ENCODE measurements around the gene OR5K3.
"Not testable (repeated sequence)": the region's sequence is repeated elsewhere in the genome, so short reads cannot be mapped to it uniquely, and the experiment has no call there.

The OR5K3 gene, protein sequence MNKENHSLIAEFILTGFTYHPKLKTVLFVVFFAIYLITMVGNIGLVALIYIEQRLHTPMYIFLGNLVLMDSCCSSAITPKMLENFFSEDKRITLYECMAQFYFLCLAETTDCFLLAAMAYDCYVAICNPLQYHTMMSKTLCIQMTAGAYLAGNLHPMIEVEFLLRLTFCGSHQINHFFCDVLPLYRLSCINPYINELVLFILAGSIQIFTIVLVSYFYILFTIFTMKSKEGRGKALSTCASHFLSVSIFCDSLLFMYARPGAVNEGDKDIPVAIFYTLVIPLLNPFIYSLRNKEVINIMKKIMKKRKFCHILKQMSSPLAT

DNA sequence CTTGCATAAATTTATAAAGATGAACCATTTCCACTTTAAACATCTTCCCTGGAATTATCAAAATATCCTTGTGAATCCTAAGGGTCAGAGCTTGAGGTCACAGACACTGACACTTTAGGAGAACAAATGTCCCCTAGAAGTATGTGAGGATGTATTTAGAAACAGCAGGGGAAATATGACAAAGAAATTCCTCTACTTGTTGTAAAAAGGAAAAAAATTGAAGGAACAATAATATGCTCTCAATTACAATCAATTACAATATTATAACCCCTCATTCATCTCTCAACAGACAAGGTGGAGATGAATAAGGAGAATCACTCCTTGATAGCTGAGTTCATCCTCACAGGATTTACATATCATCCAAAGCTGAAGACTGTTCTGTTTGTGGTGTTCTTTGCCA lies at the start of gene OR5K3:
OR5K3 (plus strand) TSS at position 301 of the 400 bp plus-strand sequence; CDS start at position 301, 0 bp downstream.
- no peak for DNase-seq (ENCODE audit: low read depth)

DNA sequence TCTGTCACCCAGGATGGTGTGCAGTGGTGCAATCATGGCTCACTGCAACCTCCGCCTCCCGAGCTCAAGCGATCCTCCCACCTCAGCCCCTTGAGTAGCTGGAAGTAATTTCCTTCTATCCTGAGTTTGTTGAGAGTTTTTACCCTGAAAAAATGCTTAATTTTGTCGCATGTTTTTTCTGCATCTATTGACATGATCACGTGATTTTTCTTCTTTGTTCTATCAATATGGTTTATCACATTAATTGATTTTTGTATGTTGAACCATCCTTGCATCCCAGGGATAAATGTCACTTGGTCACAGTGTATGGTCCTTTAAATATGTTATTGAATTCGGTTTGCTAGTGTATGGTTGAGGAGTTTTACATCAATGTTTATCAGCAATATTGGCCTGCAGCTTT lies 48.7 kb upstream of the OR5K3 start:
- no peak for DNase-seq (ENCODE audit: low read depth)

DNA sequence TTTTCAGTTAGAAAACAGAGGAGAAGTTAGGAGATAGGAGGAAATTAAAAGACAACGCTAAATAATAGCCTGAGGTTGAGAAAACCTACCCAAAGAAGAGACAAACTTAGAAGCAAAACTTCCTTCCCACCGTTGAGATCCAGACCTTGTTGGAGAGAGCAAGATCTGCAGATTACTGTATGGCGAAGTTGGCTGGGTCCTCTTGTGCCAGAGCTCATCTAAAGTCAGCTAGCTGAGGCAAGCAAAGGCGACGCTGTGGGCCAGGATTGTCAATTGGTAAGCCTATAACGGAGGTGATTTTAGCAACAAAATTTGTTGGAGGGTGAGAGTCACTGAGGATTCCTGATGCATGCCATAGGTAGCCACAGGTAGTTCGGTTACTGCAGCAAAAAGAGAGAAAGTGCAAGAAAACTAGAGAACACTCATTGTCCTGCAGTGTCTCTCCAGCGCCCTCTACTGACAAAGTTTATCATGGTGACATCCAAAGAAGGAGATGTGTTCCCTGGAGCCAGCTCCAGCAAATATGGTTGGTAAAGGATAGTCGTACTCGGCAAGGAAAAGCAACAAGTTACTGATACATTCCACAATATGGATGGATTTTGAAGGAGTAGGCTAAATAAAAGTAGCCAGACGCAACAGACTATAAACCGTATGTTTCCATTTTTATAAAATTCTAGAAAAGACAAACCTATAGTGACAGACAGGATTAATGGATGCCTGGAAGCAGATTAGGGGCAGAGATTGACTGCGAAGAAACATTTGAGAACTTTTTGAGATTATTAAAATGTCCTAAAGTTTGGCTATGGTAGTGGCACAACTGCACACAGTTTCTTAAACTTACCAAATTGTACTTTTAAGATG lies 46.6 kb upstream of the OR5K3 start:
- DNase-seq (ENCODE audit: low read depth): no peak

DNA sequence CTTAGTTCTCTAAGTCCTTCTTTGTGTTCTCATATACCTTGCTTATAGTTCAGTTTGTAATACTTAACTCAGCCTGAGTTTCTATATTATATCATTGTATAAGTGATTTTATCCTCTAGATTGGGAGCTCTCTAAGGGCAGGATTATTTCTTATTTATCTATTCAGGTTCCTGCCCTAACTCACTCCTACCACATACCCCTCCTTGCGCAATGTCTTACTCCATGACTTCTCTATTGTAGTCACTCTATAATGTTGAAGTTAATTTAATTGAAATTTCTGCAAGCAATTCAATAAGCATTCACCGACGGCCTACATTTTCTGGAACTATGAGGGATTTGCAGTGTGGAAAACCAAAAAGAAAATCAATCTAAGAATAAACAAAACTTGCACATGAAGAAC lies 40.4 kb upstream of the OR5K3 start:
- no peak for DNase-seq (ENCODE audit: low read depth)

DNA sequence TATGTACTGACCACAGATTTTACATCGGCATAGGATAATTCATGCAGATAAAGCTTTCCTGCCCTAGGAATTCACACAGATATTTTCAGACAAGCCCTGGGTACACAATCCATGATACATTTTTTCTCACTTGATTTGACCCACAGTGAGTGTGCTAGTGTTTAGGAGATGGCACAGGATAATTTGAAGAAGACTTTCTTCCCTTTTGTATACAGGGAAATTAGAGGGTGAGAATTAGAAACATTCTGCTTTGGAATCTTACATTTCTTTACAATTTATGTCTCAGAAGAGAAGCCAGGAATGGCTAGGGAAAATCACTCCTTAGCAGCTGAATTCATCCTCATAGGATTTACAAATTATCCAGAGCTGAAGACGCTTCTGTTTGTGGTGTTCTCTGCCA lies 36.9 kb upstream of the OR5K3 start, which contains the start of gene OR5K4:
OR5K4 (plus strand) TSS at position 301 of the 400 bp plus-strand sequence; CDS start at position 301, 0 bp downstream.
- no peak for DNase-seq (ENCODE audit: low read depth)

DNA sequence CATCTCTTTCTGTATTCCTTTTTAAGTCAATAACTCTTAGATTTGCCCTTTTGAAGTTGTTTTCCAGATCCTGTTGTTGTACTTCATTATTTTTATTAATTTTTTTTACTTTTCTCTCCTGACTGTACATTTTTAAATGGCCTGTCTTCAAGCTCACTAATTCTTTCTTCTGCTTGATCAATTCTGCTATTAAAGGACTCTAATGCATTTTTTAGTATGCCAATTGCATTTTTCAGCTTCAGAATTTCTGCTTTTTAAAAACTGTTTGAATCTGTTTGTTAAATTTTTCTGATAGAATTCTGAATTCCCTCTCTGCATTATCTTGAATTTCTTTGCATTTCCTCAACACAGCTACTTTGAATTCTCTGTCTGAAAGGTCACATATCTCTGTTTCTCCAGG lies 31.2 kb upstream of the OR5K3 start:
- no peak for DNase-seq (ENCODE audit: low read depth)

DNA sequence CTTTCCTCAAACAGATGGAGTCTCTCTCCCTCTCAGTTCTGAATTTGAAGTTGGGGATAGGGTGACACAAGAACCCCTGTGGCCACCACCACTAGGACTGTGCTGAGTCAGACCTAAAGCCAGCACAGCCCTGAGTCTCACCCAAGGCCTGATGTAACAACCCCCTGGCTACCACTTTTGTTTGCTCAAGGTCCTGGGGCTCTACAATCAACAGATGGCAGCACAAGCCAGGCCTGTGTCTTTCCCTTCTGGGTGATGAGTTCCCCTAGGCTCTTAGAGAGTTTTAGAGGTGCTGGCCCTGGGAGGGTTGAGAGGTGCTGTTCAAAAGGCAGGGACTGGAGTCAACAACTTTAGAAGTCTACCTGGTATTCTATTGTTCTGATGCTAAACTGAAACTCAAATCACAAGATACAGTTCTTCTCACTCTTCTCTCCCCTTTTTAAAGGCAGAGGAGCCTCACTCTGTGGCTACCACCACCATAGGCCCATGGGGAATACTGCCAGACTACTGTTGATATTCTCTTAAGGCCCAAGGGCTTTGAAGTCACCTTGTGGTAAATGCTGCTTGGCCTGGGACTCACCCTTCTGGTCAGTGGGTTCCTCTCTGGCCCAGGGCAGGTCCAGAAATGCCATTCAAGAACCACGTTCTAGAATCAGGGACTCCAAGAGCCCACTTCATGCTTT lies 30.3 kb upstream of the OR5K3 start:
- no peak for DNase-seq (ENCODE audit: low read depth)

DNA sequence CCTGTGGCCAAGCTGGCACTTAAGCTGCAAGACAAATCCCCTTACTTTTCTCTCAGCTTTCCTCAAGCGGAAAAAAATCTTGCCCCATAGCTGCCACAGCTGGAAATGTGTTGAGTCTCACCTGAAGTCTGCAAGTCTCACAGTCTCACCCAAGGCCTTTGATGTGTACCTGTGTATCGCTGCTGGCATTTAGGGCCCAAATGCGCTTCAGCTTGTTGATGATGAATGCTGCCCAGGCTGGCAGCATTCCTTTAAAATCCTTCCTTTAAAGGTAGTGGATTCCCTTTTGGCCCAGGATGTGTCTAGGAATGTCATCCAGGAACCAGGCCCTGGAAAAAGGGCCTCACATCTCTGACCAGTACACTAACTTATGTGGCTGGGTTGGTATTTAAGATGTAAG lies 29.8 kb upstream of the OR5K3 start:
- no peak for DNase-seq (ENCODE audit: low read depth)

DNA sequence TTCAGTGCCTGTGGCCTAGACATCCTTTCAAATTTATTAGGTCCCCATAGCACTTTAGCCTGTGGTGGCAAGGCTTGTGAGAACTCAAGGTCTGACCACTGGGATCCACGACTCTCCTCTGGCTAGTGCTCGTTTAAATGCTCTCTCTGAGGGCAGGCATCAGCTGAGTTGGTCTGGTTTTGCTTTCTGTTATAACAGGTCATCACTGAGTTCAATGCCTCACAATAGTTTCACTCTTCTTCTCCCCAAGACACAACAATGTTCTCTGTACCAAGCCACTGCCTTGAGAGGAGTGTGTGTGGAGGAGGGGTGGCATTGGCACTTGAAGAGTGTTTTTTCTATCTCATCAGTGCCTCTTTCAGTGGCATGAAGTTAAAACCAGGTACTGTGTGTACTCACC lies 29.2 kb upstream of the OR5K3 start:
- DNase-seq (ENCODE audit: low read depth): no peak

DNA sequence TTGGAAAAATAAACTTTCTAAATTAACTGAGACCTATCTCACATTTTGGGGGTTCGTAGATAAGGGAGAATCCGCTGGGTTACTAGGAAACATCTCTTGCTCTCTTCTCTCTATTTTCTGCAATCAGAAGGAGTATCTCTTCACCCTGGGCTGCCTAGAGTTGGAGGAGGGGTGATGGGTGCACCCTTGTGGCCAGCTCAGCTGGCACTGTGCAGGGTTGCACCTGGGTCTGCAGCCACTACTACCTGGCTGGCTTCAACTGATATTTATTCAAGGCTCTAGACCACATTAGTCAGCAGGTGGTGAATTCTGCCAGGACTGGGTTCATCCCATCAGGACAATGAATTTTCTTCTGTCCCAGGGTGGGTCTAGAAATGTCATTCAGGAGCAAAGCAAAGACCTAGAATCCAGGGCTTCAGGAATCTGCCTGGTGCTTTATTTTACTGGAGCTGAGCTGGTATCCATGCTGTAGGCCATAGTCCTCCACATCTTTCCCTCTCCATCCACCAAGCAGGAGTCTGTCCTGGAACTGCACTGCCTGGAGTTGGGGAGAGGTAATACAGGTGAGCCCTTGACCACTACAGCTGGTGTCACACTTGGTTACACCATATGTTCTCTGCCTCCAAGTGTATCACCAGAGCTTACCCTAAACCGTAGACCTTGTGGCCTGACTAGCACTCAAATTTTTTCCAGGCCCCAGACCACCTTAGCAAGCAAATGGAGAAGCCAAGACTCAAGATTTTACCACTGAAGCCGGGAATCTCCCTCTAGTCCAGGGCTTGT lies 22.8 kb upstream of the OR5K3 start:
- no peak for DNase-seq (ENCODE audit: low read depth)

DNA sequence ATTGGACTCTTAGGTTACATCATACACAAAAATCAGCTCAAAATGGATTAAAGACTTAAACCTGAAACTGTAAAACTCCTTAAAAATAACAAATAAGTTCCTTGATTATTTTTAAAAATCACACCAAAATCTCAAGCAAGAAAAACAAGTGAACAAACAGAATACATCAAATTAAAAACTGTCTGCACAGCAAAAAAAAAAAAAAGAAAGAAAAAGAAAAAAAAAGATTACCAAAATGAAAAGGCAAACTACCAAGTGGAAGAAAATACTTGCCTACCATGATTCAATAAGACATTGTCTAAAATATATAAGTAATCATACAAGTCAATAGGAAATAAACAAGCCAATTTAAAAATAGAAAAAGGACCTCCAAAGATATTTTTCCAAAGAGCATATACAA lies 19.3 kb upstream of the OR5K3 start:
- DNase-seq (ENCODE audit: low read depth): no peak

DNA sequence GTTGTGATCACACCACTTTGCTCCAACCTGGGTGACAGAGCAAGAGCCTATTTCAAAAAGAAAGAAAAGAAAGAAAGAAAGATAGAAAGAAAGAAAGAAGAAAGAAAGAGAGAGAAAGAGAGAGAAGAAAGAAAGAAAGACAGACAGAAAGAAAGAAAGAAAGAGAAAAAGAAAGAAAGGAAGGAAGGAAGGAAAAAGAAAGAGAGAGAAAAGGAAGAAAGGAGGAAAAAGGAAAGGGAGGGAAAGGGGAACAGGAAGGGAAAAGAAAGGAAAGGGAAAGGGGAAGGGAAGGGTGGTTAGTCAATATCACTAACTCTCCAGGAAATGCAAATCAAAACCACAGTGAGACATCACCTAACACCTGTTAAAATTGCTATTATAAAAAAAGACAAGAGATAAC lies 18.6 kb upstream of the OR5K3 start:
- DNase-seq (ENCODE audit: low read depth): no peak

DNA sequence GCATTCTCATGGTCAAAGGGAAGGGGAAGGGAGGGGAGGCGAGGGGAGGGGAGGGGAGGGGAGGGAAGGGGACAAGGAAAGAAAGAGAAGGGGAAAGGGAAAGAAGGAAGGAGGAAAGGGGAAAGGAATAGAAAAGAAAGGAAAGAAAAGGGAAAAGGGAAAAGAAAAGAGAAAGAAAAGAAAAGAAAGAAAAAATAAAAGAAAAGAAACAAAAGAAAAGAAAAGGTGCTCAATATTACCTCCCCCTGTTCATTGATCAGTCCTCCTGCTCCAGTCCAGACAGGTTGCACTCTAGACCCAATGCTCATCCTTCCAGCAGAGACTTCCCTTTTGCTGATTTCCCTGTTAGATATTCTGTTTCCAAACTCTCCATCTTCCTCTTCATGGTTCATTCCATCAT lies 18.0 kb upstream of the OR5K3 start:
- no peak for DNase-seq (ENCODE audit: low read depth)

DNA sequence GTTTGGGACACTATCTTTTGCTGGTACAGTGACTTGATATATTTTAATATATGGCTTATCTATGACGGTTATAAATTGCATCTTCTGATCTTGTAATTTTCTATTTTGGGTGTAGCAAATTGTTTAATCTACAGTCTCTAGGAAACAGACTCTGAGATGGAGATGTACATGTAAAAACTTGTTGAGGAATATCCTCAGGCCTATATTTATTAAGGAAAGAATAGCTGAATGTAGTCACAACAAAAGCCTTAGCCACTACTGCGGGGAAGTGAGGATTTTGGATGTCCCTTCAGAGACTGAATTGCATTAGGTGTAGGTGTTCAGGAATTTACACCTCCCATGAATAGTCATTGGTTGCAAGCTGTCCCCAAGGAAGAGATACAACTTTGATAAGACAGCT lies 13.8 kb upstream of the OR5K3 start:
- DNase-seq (ENCODE audit: low read depth): no peak

DNA sequence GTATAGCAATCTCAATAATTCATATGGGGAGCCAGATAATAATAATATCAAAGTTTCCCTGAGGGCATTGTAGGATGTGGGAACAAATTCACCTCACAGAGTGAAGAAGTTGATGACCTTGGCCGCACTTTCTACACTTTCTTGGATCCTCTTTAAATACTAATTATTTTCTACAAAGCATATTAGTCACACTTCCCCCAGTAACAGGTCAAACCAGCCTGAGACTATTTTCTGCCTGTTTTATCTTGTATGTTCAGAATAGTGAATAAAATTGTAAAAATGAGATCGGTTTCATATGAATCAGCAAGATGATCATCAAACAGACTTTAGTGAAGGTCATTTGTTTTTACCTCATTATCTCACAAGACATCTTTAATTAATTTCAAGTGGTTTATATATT lies 2.3 kb upstream of the OR5K3 start:
- no peak for DNase-seq (ENCODE audit: low read depth)

DNA sequence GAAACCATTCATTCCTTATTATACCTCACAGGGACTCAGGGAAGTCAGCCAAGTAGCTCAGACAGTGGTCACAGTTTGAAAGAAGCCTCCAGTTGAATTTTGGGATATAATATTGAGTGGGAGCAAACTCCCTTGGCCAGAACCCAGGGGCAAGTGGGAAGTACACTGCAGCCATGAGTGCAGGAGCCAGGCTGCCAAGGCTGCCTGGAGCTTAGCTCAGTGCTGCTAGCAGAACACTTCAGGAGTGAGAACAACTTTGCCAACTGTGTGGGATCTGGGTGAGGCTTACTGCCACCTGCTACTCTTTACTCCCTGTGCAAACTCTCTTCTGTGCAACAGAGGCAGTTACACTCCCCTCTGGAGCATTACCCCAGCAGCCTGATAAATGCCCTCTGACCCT lies 4.6 kb downstream of the OR5K3 start:
- DNase-seq (ENCODE audit: low read depth): no peak

DNA sequence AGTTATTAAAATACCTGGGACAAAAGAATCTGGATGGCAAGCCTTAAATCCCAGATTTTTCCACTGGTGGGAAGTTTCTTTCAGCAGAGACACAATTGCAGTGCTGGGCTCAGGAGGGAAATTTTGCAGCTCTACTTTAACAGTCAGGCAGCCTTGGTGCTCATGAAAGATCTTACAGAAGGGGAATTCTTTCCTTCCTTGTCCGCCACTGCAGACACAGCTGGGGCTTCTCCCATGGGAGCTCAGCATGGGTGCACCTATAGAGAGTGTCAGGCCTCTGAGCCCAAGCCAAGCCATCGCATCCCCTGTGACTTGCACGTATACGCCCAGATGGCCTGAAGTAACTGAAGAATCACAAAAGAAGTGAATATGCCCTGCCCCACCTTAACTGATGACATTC lies 6.0 kb downstream of the OR5K3 start:
- DNase-seq (ENCODE audit: low read depth): not testable (repeated sequence)

DNA sequence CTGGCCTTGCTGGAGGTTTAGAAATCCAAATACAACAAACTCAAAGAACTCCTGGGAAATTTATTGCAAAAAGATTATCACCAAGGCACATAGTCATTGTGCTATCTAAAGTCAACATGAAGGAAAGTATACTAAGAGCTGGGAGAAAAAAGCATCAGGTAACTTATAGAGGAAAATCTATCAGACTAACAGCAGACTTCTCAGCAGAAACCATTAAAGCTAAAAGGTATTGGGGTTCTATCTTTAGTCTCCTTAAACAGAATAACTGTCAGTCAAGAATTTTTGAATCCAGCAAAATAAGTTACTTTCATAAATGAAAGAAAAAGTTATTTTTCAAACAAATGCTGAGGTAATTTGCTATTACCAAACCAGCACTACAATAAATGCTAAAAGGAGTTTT lies 8.0 kb downstream of the OR5K3 start:
- no peak for DNase-seq (ENCODE audit: low read depth)

DNA sequence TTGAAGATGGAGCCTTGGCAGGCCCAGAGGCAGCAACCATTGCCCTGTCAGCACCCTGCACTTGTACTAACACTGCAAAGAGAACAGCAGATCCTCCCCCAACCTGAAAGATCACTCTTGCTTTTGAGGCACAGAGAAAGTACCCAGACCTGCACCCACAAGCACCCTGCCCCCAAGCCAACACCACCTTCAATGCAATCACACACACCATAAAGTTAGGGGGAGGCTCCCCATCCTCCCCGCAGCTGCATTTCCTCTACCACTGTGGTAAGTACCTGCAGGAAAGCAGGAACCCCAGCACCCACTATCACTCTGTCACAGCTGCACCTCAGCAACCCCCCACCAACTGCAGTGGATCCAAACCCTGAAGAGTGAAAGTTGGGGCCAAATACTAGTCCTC lies 12.0 kb downstream of the OR5K3 start:
- DNase-seq (ENCODE audit: low read depth): no peak

DNA sequence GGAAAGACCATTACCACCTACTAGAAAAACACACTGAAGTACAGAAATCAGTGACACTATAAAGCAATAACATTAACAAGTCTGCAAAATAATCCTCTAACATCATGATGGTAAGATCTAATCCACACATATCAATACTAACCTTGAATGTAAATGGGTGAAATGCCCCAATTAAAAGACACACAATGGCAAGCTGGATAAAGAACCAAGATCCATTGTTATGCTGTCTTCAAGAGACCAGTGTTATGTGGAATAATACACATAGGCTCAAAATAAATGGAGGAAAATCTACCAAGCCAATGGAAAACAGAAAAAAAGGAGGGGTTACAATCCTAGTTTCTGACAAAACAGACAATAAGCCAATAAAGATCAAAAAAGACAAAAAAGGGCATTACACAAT lies 13.5 kb downstream of the OR5K3 start:
- no peak for DNase-seq (ENCODE audit: low read depth)

DNA sequence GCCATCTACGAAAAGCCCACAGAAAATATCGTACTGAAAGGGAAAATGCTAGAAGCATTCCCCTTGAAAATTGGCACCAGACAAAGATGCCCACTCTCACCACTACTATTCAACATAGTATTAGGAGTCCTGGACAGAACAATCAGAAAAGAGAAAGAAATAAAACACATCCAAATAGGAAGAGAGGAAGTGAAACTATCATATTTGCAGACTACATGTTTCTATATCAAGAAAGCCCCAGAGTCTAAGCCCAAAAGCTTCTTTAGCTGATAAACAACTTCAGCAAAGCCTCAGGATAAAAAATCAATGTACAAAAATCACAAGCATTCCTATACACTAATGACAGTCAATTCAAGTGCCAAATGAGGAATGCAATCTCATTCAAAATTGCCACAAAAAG lies 15.6 kb downstream of the OR5K3 start:
- DNase-seq (ENCODE audit: low read depth): no peak

DNA sequence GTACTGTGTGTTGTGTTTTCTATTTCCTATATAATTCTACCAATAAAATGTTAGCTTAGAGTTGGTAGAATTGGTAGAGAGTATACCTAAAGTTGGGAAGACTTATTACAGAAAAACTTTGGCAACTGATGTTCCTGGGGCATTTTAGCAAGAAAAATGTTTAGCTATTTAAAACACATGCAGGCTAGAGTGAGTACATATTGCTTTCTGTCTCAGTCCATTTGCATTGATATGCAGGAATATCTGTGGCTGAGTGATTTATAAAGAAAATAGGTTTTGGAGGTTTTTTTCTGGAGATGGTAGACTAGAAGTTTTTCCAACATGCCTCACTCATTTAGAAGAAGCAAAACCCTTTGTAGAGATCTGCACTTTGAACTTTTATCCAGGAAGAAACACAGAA lies 42.1 kb downstream of the OR5K3 start:
- no peak for DNase-seq (ENCODE audit: low read depth)
